Measurements from ENCODE around the gene PBX3. TPM values are rescaled to one million over a fixed set of nuclear protein-coding genes. Genes with fewer than 3 reads are reported as not detected.
A peak's percentile ranks its signal among the peaks of the same experiment; 100 is the strongest.

The PBX3 gene
- total and polyA plus RNA-seq, 2 of the 13 experiments (the other 11 are each of a cell fraction or from before 2014, with no cell fraction given): 6.0 to 11.2 TPM

DNA sequence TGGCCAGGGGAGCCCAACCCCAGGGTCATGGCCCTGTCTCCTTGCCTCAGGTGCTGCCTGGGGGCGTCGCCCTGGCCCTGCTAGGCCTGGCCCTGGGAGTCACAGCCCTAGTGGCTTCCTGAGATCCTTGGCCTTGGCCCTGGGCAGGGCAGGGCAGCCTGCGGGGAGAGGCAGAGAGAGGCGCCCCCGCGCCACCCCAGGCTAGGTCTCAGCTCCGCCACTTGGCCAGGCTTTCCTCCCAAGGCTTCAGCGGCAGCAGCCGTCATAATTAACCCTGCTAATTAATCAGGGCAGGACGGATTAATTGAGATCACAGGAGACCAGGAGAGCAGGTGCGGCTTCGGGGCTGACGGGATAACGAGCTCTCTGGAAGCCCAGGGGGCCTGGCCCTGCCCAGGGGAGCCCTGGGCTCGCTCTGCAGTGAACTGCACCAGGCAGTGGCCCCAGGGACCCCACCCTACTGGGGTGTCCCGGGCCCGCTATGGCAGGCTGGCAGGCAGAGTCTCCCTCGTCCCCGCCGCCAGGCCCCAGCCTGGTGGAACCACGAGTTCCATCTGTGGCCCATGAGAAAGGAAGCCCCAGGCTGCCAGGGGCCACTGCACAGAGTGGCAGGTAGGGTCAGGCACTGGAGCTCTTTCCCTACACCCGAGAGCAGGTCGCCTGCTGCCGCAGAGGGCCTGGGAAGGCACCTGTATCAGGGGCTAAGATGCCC is 269.6 kb downstream of the PBX3 start:
- ATAC-seq (peak; percentile 37; the same call in 2 of the 3 replicates), DNase-seq (ENCODE audit: low spot score) (no peak), FAIRE-seq (no peak)
- peaks cover 0 to 6% of the 10 kb centered on the region in 2 experiments; a peak in 1 of 5 replicates for H3K27me3 ChIP-seq (ENCODE audit: control insufficient read depth in 1 of 2, insufficient read depth in 2 of 2, low read length in 2 of 2)
- BruUV-seq (replicated peaks): no TSS peak
- H4K20me1 ChIP-seq (ENCODE audit: insufficient read depth, low read length): no peaks in the 10 kb centered on the region
- no peak overlapping the region for H3K9ac ChIP-seq (ENCODE audit: insufficient read depth, low read depth, low read length)
- in situ Hi-C loops (cut with HindIII; ENCODE audit: extremely low pct_ligation_motif_present, low pct_unique_long_range_greater_than_20kb): no loop called here
- H3K4me3 ChIP-seq (replicated peaks in 1 of 3; ENCODE audit: insufficient read depth in 1 of 3, low read depth in 2 of 3, low read length in 3 of 3): no peak overlapping the region
- 35% methylated on average over 4 of the region's 24 CpGs for WGBS (ENCODE audit: low lambda C conversion rate)
- no peak overlapping the region for H3K4me2 ChIP-seq (ENCODE audit: low read depth, low read length)
- POLR2A ChIA-PET: no interaction called here
- no peak overlapping the region for H2AFZ ChIP-seq (ENCODE audit: low read length)
- intact Hi-C loops (cut with micrococcal nuclease; ENCODE audit: unreplicated experiment): no loop called here
- no peak for TF ChIP-seq ZNF749 (CRISPR knock-in tag; IDR thresholded peaks at IDR 0.05; ENCODE audit: borderline replicate concordance)
- TF ChIP-seq ZNF230 (CRISPR knock-in tag; IDR thresholded peaks at IDR 0.05): no peak
- TF ChIP-seq, protein P1, sequence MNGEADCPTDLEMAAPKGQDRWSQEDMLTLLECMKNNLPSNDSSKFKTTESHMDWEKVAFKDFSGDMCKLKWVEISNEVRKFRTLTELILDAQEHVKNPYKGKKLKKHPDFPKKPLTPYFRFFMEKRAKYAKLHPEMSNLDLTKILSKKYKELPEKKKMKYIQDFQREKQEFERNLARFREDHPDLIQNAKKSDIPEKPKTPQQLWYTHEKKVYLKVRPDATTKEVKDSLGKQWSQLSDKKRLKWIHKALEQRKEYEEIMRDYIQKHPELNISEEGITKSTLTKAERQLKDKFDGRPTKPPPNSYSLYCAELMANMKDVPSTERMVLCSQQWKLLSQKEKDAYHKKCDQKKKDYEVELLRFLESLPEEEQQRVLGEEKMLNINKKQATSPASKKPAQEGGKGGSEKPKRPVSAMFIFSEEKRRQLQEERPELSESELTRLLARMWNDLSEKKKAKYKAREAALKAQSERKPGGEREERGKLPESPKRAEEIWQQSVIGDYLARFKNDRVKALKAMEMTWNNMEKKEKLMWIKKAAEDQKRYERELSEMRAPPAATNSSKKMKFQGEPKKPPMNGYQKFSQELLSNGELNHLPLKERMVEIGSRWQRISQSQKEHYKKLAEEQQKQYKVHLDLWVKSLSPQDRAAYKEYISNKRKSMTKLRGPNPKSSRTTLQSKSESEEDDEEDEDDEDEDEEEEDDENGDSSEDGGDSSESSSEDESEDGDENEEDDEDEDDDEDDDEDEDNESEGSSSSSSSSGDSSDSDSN (CRISPR knock-in tag; IDR thresholded peaks at IDR 0.05): no peak
- no peak for TF ChIP-seq ZBTB1 (CRISPR knock-in tag; IDR thresholded peaks at IDR 0.05; ENCODE audit: borderline replicate concordance)
- no peak for TF ChIP-seq SOX13 (IDR thresholded peaks at IDR 0.05)
- no peak for TF ChIP-seq SOX13 (CRISPR knock-in tag; conservative IDR thresholded peaks at IDR 0.05 in 1 of 2, IDR thresholded peaks at IDR 0.05 in 1 of 2)
- TF ChIP-seq MAFG (CRISPR knock-in tag; IDR thresholded peaks at IDR 0.05): no peak
- no peak for TF ChIP-seq PHF20 (CRISPR knock-in tag; IDR thresholded peaks at IDR 0.05)
- no peak for TF ChIP-seq RAD21 (CRISPR knock-in tag; IDR thresholded peaks at IDR 0.05)
- no peak for TF ChIP-seq CENPT (CRISPR knock-in tag; IDR thresholded peaks at IDR 0.05; ENCODE audit: low read depth)
- no peak for TF ChIP-seq ZNF337 (CRISPR knock-in tag; IDR thresholded peaks at IDR 0.05; ENCODE audit: borderline replicate concordance, low read depth)
- no peak for TF ChIP-seq AKAP8 (CRISPR knock-in tag; IDR thresholded peaks at IDR 0.05)
- TF ChIP-seq ZNF772 (CRISPR knock-in tag; IDR thresholded peaks at IDR 0.05): no peak
- no peak for TF ChIP-seq ZNF430 (CRISPR knock-in tag; IDR thresholded peaks at IDR 0.05)
- TF ChIP-seq ZNF776 (CRISPR knock-in tag; IDR thresholded peaks at IDR 0.05): no peak
- no peak for TF ChIP-seq KDM4B (CRISPR knock-in tag; IDR thresholded peaks at IDR 0.05)
- TF ChIP-seq NPAS2 (CRISPR knock-in tag; IDR thresholded peaks at IDR 0.05; ENCODE audit: borderline replicate concordance): no peak
- no peak for TF ChIP-seq ARID4A (CRISPR knock-in tag; IDR thresholded peaks at IDR 0.05; ENCODE audit: borderline replicate concordance)
- H3K9me3 ChIP-seq (ENCODE audit: low read length): no peaks in the 10 kb centered on the region
- H3K36me3 ChIP-seq (replicated peaks in 1 of 2; ENCODE audit: control insufficient read depth in 1 of 2, insufficient read depth in 2 of 2, low read length in 2 of 2): no peaks in the 10 kb centered on the region
- no peaks in the 10 kb centered on the region for H3K4me1 ChIP-seq (ENCODE audit: insufficient read depth, low read length)
- CTCF ChIA-PET (ENCODE audit: low intra/inter-chr PET ratio, low total read pairs): no interaction called here
- no peaks in the 10 kb centered on the region for H3K79me2 ChIP-seq (ENCODE audit: insufficient read depth, low read length)
- H3K27ac ChIP-seq (ENCODE audit: extremely low read length, insufficient read depth, low read length): no peak overlapping the region

All from HepG2 (cell line).